ENCODE data around the gene TMEM107. TPM values are rescaled to one million over a fixed set of nuclear protein-coding genes. Genes with fewer than 3 reads are reported as not detected.
"Not testable (repeated sequence)": the region's sequence is repeated elsewhere in the genome, so short reads cannot be mapped to it uniquely, and the experiment has no call there.

TMEM107 gene
- total RNA-seq = 10 to 100 TPM in 2 of 4 donors, 1 to 10 TPM in 2; 7.1 to 11.4 (median 9.2) TPM
- polyA plus RNA-seq = 7.2 TPM
- long read RNA-seq, donor 1, transcript TMEM107-204 (5 exons, 747 nt) = major isoform, 8 of 12 reads
- long read RNA-seq, donor 1, partial matches to known transcripts = 0 of 12 reads
- long read RNA-seq, donor 1, other reads (novel, unspliced or antisense) = 1 of 12 reads
- long read RNA-seq, donor 2, partial matches to known transcripts = 0 of 3 reads
- long read RNA-seq, donor 2, other reads (novel, unspliced or antisense) = 0 of 3 reads
- long read RNA-seq, donor 3, partial matches to known transcripts = 0 of 8 reads
- long read RNA-seq, donor 3, other reads (novel, unspliced or antisense) = 0 of 8 reads
- long read RNA-seq, donor 4, partial matches to known transcripts = 0 of 4 reads
- long read RNA-seq, donor 4, other reads (novel, unspliced or antisense) = 0 of 4 reads

DNA sequence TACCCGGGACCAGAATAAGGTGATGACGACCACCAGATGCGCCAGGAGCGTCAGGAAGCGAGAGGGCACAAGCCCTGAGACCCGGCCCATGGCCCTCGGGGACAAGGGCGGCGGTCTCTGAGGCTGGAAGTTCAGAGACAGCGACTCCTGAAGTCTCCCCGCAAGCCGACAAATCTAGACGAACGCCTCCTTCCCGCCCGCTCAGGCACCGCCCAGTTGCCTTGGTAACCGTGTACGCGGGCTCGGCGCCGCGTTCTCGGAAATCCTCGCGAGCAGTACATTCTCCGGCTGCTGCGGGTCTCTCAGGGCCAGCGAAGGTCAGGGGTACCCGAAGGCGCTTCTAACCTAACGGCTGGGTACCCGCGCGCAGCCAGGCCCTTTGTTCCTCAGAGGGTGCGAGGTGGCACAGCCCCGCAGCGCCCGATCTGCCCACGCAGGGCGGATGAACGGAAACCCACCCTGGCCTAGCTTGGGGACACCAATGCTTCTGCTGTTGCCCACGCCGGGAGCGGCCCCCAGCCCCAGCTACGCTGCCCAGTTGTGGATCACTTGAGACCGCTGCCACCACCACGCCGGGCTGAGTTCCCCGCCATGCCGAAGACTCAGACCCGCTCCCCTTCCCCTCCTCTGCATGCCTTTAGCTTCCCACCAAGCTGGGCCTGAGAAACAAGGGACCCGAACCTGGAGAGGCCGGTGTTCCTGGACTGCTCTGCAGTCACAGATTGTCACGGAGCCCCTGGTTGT, at the start of gene TMEM107:
TMEM107 (minus strand) TSS at position 184 of the 744 bp plus-strand sequence; CDS start at position 90, 94 bp downstream.
- 1% methylated on average over 56 of the region's 56 CpGs for WGBS
- H3K27me3 ChIP-seq (ENCODE audit: control insufficient read depth, insufficient read depth) = no peaks in the 10 kb centered on the region
- ATAC-seq (peak; percentile 87 to 90), DNase-seq (peak; percentile 90 to 96 (median 95))
- H3K4me3 ChIP-seq (ENCODE audit: low read length) = peak within 1 kb of the TSS; percentile 74
- intact Hi-C loops (cut with DNase I) = loop anchor here in 1 of 4 donors (10.0 kb wide), 1 partner anchor 52 kb away; the partner anchor contains the start of gene HES7
- peaks cover 6% of the 10 kb centered on the region for H3K4me1 ChIP-seq (ENCODE audit: control insufficient read depth, insufficient read depth, low read length)
- peak within 1 kb of the TSS; percentile 70 for H3K27ac ChIP-seq (ENCODE audit: low read length)
- no peaks in the 10 kb centered on the region for H3K9me3 ChIP-seq (ENCODE audit: control insufficient read depth, low read length)

GRCh38 chr17:8224891-8225812, 49.0 kb upstream of the TMEM107 start:
- H3K4me3 ChIP-seq (ENCODE audit: low read length) = no peak overlapping the region
- H3K9me3 ChIP-seq (ENCODE audit: control insufficient read depth, low read length) = no peaks in the 10 kb centered on the region
- intact Hi-C loops (cut with DNase I) = loop anchor here in 3 of 4 donors (10.0 kb wide), 1 partner anchor 100 kb away; the partner anchor contains the start of gene HES7 (in 3 of the 3)
- DNase-seq = peak in 1 of 3 donors; percentile 51
- no peaks in the 10 kb centered on the region for H3K27me3 ChIP-seq (ENCODE audit: control insufficient read depth, insufficient read depth)
- peaks cover 5% of the 10 kb centered on the region for H3K4me1 ChIP-seq (ENCODE audit: control insufficient read depth, insufficient read depth, low read length)
- ATAC-seq = no peak
- no peak overlapping the region for H3K27ac ChIP-seq (ENCODE audit: low read length)
- 92% methylated on average over 26 of the region's 26 CpGs for WGBS

DNA sequence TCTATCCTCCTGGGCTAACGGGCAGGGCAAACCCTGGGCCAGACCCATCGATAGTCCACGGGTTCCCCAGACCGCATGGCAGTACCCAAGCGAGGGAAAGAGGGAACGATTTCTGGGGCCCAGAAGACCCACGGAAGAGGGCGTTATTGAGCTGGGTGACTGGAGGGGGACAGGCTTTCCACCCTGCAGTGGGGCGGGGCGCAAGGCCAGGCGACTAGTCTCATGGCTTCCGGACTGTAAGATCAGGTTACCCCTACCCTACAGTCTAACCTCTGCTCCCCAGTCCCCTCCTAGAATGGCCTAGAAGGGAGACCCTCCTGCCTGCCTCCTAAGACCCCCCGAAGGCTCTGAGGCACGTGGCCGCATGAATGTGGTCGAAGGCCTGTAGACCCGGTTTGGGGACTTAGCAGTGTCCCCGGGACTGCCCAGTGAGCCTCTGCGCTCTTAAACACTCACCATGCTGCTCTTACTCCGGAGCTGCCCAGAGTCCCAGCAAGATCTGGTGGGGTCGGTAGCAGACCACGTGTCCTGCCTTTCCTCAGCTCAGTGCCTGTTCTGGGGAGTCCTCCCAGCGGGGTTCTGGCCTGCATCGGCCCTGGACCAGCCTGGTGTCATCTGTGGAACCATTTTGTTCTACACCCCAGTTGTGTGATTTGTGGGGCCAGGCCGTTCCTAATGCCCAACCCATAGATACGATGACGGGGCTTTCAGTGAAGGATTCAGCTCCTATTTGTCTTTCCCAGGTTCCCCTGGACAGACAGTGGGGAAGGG, 47.4 kb upstream of the TMEM107 start:
- DNase-seq (peak; percentile 73 to 87 (median 85)), ATAC-seq (peak; percentile 3 to 8)
- Histone ChIP-seq H3K27ac (ENCODE audit: low read length) (peak overlapping the region; percentile 99), H3K4me3 (ENCODE audit: low read length) (peak overlapping the region; percentile 73), H3K9me3 (ENCODE audit: control insufficient read depth, low read length) (no peaks in the 10 kb centered on the region), H3K4me1 (ENCODE audit: control insufficient read depth, insufficient read depth, low read length) (peaks cover 5% of the 10 kb centered on the region), H3K27me3 (ENCODE audit: control insufficient read depth, insufficient read depth) (no peaks in the 10 kb centered on the region)
- 9% methylated on average over 27 of the region's 27 CpGs for WGBS
- intact Hi-C loops (cut with DNase I) = loop anchor here in 3 of 4 donors (2.0 to 10.0 kb wide), 2 partner anchors 37 to 99 kb away; partner anchors contain the start of gene HES7 (in 3 of the 3)

GRCh38 chr17:8222630-8223355, 46.6 kb upstream of the TMEM107 start:
- no peaks in the 10 kb centered on the region for H3K27me3 ChIP-seq (ENCODE audit: control insufficient read depth, insufficient read depth)
- WGBS = under 1% methylated on average over 49 of the region's 49 CpGs
- no peaks in the 10 kb centered on the region for H3K9me3 ChIP-seq (ENCODE audit: control insufficient read depth, low read length)
- H3K27ac ChIP-seq (ENCODE audit: low read length) = peak overlapping the region; percentile 99
- peaks cover 5% of the 10 kb centered on the region for H3K4me1 ChIP-seq (ENCODE audit: control insufficient read depth, insufficient read depth, low read length)
- intact Hi-C loops (cut with DNase I) = loop anchor here in 3 of 4 donors (2.0 to 10.0 kb wide), 2 partner anchors 36 to 98 kb away; partner anchors contain the start of gene HES7 (in 3 of the 3)
- peak overlapping the region; percentile 73 for H3K4me3 ChIP-seq (ENCODE audit: low read length)
- peak; percentile 78 to 79 for ATAC-seq
- DNase-seq = peak; percentile 96 to 98 (median 98)

GRCh38 chr17:8222380-8222629, 46.1 kb upstream of the TMEM107 start:
- ATAC-seq (no peak), DNase-seq (no peak)
- WGBS = under 1% methylated on average over 9 of the region's 9 CpGs
- Histone ChIP-seq H3K4me3 (ENCODE audit: low read length) (peak overlapping the region; percentile 73), H3K27ac (ENCODE audit: low read length) (peak overlapping the region; percentile 99), H3K27me3 (ENCODE audit: control insufficient read depth, insufficient read depth) (no peaks in the 10 kb centered on the region), H3K4me1 (ENCODE audit: control insufficient read depth, insufficient read depth, low read length) (peaks cover 5% of the 10 kb centered on the region), H3K9me3 (ENCODE audit: control insufficient read depth, low read length) (no peaks in the 10 kb centered on the region)
- intact Hi-C loops (cut with DNase I) = loop anchor here in 3 of 4 donors (2.0 to 10.0 kb wide), 2 partner anchors 36 to 98 kb away; partner anchors contain the start of gene HES7 (in 3 of the 3)

- Histone ChIP-seq H3K27ac (ENCODE audit: low read length) (peak overlapping the region; percentile 99), H3K4me1 (ENCODE audit: control insufficient read depth, insufficient read depth, low read length) (peaks cover 5% of the 10 kb centered on the region), H3K9me3 (ENCODE audit: control insufficient read depth, low read length) (no peaks in the 10 kb centered on the region), H3K27me3 (ENCODE audit: control insufficient read depth, insufficient read depth) (no peaks in the 10 kb centered on the region), H3K4me3 (ENCODE audit: low read length) (peak overlapping the region; percentile 73)
- WGBS = under 1% methylated on average over 40 of the region's 40 CpGs
- ATAC-seq (peak; percentile 79), DNase-seq (peak; percentile 81 to 92 (median 91))
- intact Hi-C loops (cut with DNase I) = loop anchor here in 3 of 4 donors (2.0 to 10.0 kb wide), 2 partner anchors 35 to 97 kb away; partner anchors contain the start of gene HES7 (in 3 of the 3)
Observed at GRCh38 chr17:8221663-8222379, 45.6 kb upstream of the TMEM107 start.

DNA sequence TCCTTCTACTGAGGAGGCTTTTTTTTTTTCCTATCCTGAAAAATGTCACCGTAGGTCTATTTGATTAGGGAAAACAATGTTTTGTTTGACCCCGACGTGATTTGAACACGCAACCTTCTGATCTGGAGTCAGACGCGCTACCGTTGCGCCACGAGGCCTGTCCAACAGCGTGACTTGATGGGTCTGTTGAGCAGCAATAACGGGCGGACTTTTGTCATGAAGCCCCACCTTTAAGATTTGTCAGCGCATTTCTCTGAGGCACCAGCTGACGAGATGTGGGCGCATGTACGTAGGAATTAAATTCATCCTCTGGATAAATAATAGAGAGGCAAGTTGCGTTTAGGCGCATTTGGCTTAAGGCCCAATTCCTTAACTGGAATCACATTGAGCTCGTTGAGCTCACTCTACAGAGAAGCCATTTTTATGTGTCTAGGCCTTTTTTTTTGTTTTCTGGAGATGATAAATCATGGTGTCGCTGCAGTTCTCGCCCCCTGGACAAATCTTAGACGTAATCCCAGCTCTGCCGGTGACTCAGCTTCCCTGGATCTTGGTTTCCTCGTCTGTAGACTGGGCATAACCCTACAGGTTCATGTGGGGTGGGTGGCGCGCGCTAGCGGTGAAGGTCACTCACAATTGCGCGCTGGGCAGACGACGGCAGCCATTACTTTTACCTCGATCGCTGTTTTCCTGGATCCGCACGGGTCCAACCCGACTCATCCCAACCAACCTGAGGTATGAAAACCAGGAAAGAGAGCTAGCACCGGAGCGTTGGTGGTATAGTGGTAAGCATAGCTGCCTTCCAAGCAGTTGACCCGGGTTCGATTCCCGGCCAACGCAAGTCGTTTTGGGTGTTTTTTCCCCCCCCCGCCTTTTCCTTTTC, 44.8 kb upstream of the TMEM107 start:
- peak overlapping the region; percentile 99 for H3K27ac ChIP-seq (ENCODE audit: low read length)

DNA sequence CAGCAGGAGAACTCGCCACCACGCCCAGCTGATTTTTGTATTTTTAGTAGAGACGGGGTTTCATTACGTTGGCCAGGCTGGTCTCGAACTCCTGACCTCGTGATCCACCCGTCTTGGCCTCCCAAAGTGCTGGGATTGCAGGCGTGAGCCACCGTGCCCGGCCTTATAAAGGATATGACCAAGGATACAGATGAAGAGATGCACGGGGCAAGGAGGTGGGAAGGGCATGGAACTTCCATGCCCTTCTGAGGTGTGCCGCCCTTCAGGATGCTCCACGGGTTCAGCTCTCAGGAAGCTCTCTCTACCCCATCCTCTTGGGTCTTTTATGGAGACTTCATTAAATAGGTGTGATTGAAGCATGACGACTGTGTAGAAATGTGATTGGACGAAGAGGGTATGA, 37.8 kb upstream of the TMEM107 start:
- DNase-seq; H3K4me3 ChIP-seq (ENCODE audit: low read length); H3K4me1 ChIP-seq (ENCODE audit: control insufficient read depth, insufficient read depth, low read length); H3K27me3 ChIP-seq (ENCODE audit: control insufficient read depth, insufficient read depth); intact Hi-C loops (cut with DNase I); H3K9me3 ChIP-seq (ENCODE audit: control insufficient read depth, low read length); H3K27ac ChIP-seq (ENCODE audit: low read length); ATAC-seq: not testable (repeated sequence)
- 82% methylated on average over 15 of the region's 15 CpGs for WGBS

More for the DNA sequence above, 44.8 kb upstream of the TMEM107 start:
- no peaks in the 10 kb centered on the region for H3K9me3 ChIP-seq (ENCODE audit: control insufficient read depth, low read length)
- WGBS = under 1% methylated on average over 45 of the region's 45 CpGs
- peak; percentile 79 to 81 for ATAC-seq
- H3K4me3 ChIP-seq (ENCODE audit: low read length) = peak overlapping the region; percentile 73
- peak; percentile 81 to 92 (median 92) for DNase-seq
- intact Hi-C loops (cut with DNase I) = loop anchor here in 3 of 4 donors (2.0 to 10.0 kb wide), 2 partner anchors 34 to 96 kb away; partner anchors contain the start of gene HES7 (in 3 of the 3)
- H3K4me1 ChIP-seq (ENCODE audit: control insufficient read depth, insufficient read depth, low read length) = peaks cover 5% of the 10 kb centered on the region
- H3K27me3 ChIP-seq (ENCODE audit: control insufficient read depth, insufficient read depth) = no peaks in the 10 kb centered on the region
